ENCODE measurements around the gene CCT3.

GRCh38 chr1:156337052-156337887 is 822 bp downstream of the CCT3 start:
- no peak for TF ChIP-seq CTCF (IDR thresholded peaks at IDR 0.05)
- TF ChIP-seq POLR2A (IDR thresholded peaks at IDR 0.05): no peak

Measured in esophagus squamous epithelium (tissue), 4 donors.